ENCODE results near the gene B3GLCT.

DNA sequence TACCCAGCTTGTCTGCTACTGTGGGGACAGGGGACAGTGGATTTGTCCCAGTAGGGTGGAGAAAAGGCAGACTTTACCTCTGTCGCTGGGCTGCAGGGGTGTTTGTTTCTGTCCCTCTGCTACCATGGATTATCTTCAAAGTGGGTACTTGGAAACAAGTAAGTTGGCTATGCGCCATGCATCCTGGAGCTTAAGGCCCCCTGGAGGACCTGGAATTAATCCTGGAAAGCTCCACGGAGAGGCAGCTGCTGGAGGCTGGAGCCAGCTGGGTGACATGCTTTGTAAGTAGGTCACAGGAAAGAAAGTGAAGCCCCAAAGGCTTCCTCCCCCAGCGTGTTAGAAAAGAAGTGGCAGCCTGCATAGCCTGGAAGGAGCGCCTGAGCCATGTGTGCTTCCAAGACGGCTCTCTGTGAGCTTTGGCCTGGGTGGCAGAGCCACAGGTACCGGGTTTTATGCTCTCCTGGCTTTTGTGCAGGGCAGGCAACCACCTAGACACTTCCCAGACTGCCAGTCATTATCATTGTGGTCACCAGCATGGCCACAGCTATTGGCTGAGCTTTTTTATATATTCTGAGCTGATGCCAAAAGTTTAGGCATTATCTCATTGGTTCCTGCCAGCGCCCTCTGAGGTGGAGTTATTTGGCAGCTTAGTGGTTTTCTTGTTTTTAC, 9.5 kb downstream of the B3GLCT start:
- TF ChIP-seq, protein P1, sequence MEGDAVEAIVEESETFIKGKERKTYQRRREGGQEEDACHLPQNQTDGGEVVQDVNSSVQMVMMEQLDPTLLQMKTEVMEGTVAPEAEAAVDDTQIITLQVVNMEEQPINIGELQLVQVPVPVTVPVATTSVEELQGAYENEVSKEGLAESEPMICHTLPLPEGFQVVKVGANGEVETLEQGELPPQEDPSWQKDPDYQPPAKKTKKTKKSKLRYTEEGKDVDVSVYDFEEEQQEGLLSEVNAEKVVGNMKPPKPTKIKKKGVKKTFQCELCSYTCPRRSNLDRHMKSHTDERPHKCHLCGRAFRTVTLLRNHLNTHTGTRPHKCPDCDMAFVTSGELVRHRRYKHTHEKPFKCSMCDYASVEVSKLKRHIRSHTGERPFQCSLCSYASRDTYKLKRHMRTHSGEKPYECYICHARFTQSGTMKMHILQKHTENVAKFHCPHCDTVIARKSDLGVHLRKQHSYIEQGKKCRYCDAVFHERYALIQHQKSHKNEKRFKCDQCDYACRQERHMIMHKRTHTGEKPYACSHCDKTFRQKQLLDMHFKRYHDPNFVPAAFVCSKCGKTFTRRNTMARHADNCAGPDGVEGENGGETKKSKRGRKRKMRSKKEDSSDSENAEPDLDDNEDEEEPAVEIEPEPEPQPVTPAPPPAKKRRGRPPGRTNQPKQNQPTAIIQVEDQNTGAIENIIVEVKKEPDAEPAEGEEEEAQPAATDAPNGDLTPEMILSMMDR (IDR thresholded peaks at IDR 0.05; ENCODE audit: extremely low read depth in 1 of 2, insufficient read depth in 1 of 2, low read depth in 1 of 2, low read length in 2 of 2) = no peak
- TF ChIP-seq FOS (IDR thresholded peaks at IDR 0.05; ENCODE audit: borderline replicate concordance, insufficient read depth, low read length) = no peak
- TF ChIP-seq JUN (IDR thresholded peaks at IDR 0.05; ENCODE audit: borderline replicate concordance, insufficient read depth, insufficient read length, low read depth) = no peak

All from endothelial cell of umbilical vein (primary cell).